ENCODE data around the gene CLIP4.
"Not testable (repeated sequence)": the region's sequence is repeated elsewhere in the genome, so short reads cannot be mapped to it uniquely, and the experiment has no call there.

CLIP4 gene

GRCh38 chr2:29104688-29105087 is 10.5 kb upstream of the CLIP4 start:
- no peak for DNase-seq (ENCODE audit: low read depth)
- no peak for TF ChIP-seq CTCF (IDR thresholded peaks at IDR 0.05; ENCODE audit: low read length, missing control alignments)

DNA sequence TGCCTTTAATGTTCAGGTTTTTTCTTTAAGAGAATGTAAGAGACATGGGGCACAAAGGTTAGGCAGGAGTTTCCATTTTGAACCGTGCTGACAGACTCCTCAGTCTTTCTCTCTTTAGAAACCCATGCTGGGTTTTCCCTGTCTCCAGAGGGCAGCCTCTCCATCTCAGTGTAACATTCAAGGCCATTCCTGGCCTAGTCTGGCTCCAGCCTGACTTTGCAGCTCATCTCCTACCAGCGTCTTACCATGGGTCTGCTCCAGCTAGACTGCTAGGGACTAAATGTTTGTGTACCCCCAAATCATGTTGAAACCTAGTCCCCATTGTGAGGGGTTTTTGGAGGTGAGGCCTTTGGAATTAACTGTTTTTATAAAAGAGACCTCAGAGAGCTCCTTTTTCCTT is 9.8 kb upstream of the CLIP4 start:
- H3K4me3 ChIP-seq (replicated peaks; ENCODE audit: low read depth, low read length): no peak overlapping the region

More at GRCh38 chr2:29104688-29105087, 10.5 kb upstream of the CLIP4 start:
- H3K4me3 ChIP-seq (replicated peaks; ENCODE audit: low read depth, low read length): no peak overlapping the region

DNA sequence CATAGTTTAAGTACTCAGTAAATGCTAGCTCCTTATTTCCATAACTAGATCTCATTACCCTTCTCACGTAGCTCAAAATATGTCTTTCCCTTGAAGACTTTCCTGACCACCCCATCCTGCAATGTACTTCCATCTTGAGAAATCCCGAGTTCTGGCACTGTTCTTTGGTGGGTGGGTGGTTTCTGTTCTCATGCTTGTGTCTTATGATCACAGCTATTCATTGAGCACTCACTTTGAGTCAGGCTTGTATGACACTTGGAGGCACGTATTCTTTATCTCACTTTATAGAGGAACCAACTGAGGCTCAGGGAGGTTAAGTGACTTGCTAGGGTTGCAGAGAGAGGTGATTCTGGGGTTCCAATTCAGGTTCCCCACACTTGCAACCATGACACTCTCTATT is 9.0 kb upstream of the CLIP4 start:
- no peak for TF ChIP-seq CTCF (IDR thresholded peaks at IDR 0.05; ENCODE audit: low read length, missing control alignments)
- no peak for DNase-seq (ENCODE audit: low read depth)
- no peak overlapping the region for H3K4me3 ChIP-seq (replicated peaks; ENCODE audit: low read depth, low read length)

More for the DNA sequence above, 9.8 kb upstream of the CLIP4 start:
- TF ChIP-seq CTCF (IDR thresholded peaks at IDR 0.05; ENCODE audit: low read length, missing control alignments): no peak
- no peak for DNase-seq (ENCODE audit: low read depth)

DNA sequence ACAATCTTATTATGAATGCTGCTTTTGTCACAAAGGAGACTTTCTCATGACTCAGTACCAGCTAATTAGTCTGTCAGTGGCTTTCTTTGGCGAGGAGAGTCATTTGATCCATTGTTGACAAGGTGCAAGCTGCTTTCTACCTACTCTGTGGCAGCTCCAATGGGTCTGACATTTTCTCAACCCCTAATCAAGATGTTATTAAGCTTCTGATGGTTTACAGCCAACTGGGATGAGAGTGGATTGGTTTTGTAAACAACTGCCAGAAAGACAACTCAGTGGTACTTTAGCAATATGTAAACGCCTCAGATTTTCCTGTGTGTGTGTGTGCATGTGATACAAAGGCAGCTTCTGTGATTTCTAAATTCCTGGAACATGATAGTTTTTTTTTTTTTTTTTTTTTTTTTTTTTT is 8.2 kb upstream of the CLIP4 start:
- peak; percentile 35 for DNase-seq (ENCODE audit: low read depth)
- no peak for TF ChIP-seq CTCF (IDR thresholded peaks at IDR 0.05; ENCODE audit: low read length, missing control alignments)

DNA sequence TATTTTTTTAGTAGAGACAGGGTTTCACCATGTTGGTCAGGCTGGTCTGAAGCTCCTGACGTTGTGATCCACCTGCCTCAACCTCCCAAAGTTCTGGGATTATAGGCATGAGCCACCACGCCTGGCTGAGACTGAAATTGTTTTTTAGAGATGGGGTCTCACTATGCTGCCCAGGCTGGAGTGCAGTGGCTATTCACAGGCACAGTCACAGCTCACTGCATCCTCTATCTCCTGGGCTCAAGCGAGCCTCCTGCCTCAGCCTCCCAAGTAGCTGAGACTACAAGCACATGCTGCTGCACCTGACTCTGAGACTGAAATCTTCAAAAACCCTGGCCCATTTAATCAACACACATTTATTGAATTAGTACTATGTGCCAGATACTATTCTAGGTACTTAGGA is 7.7 kb upstream of the CLIP4 start:
- not testable (repeated sequence) for DNase-seq (ENCODE audit: low read depth); H3K4me3 ChIP-seq (replicated peaks; ENCODE audit: low read depth, low read length)

More for the DNA sequence above, 8.2 kb upstream of the CLIP4 start:
- H3K4me3 ChIP-seq (replicated peaks; ENCODE audit: low read depth, low read length): no peak overlapping the region

- no peak overlapping the region for H3K4me3 ChIP-seq (replicated peaks; ENCODE audit: low read depth, low read length)
- DNase-seq (ENCODE audit: low read depth): peak; percentile 92
Measured at GRCh38 chr2:29108225-29108624, 7.0 kb upstream of the CLIP4 start.

DNA sequence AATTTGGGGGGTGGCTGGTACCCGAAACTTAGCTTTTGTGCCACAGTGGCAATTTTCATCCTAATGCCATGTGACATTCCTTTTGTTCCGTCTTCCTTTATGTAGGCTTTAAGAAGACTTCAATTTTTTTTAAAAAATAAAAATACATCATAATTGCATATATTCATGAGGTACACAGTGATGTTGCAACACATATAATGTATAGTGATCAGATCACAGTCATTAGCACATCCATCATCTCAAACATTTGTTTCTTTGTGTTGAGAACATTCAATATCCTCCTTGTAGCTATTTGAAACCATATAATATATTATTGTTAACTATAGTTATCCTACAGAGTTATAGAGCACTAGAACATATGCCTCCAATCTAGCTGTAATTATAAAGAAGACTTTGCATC is 6.0 kb upstream of the CLIP4 start:
- TF ChIP-seq CTCF (IDR thresholded peaks at IDR 0.05; ENCODE audit: low read length, missing control alignments): no peak
- DNase-seq (ENCODE audit: low read depth): no peak
- no peak overlapping the region for H3K4me3 ChIP-seq (replicated peaks; ENCODE audit: low read depth, low read length)

More at GRCh38 chr2:29108225-29108624, 7.0 kb upstream of the CLIP4 start:
- TF ChIP-seq CTCF (IDR thresholded peaks at IDR 0.05; ENCODE audit: low read length, missing control alignments): no peak

All from fibroblast of pulmonary artery (primary cell).